Fibroblast of peridontal ligament (primary cell): ENCODE measurements around the gene MAPK1.
A peak's percentile ranks its signal among the peaks of the same experiment; 100 is the strongest.
"Not testable (repeated sequence)": the region's sequence is repeated elsewhere in the genome, so short reads cannot be mapped to it uniquely, and the experiment has no call there.

Source experiments
- DNase-seq: peaks from one replicate; pipeline ENCODE4 v3.0.0-alpha.2; 2010; ENCODE audit errors: extremely low read depth

The MAPK1 gene

GRCh38 chr22:21819183-21819770 lies 48.2 kb downstream of the MAPK1 start:
- DNase-seq = no peak

DNA sequence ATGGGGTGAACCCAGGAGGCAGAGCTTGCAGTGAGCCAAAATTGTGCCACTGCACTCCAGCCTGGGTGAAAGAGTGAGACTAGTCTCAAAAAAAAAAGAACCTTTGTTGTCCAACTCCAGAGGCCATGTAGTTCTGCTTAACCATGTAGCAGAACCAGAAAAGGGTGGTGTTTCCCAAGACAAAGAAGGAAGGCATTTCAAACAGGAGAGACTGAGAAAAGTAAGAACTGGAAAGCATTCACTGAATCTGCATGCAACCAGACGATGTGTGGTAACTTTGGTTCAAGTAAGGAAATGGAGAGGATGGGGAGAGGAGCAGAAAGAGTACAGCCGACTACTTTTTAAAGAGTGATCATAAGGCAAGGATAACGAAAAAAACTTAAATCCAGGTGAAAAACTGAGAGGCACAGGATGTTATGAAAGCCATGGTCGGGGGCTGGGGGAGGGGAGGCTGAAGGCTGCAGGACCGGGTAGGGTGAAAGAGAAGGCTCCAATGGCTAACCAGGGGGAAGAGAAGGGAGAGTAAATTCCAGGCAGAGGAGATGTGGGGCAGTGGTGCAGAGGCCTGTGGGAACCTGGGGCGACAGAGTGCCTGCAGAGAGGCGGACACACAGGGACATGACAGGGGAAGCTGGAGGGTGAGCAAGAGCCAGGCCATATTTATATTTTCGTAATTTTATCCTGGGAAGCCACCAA lies 48.8 kb downstream of the MAPK1 start:
- DNase-seq = no peak

- not testable (repeated sequence) for DNase-seq
These were observed 50.0 kb downstream of the MAPK1 start for GRCh38 chr22:21817497-21817853.

- peak; percentile 96 for DNase-seq
These were observed 50.5 kb downstream of the MAPK1 start for GRCh38 chr22:21816787-21817496.

- no peak for DNase-seq
These were observed 51.0 kb downstream of the MAPK1 start for GRCh38 chr22:21816472-21816786.

DNA sequence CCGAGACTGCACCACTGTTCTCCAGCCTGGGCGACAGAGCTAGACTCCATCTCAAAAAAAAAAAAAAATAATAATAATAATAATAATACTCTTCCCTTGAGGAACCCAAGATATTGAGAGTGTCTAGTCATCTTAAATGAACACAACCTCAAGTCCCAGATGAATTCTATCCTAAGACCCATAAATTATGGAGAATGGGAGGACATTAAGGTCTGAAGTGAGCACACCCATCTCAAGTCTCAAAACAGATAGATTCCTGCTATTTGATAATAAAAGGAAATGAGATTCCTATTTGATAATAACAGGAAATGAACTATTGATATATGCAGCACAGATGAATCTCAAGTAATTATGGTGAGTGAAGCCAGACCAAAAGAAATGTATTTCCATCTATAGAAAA lies 51.5 kb downstream of the MAPK1 start:
- no peak for DNase-seq

- DNase-seq = no peak
These were observed 52.1 kb downstream of the MAPK1 start for GRCh38 chr22:21815357-21815756.

GRCh38 chr22:21811982-21812381 lies 55.5 kb downstream of the MAPK1 start:
- no peak for DNase-seq

GRCh38 chr22:21807544-21808529 lies 59.6 kb downstream of the MAPK1 start:
- DNase-seq = peak; percentile 38

- DNase-seq = not testable (repeated sequence)
These were observed 62.1 kb downstream of the MAPK1 start for GRCh38 chr22:21805325-21805724.

- no peak for DNase-seq
These were observed 63.6 kb downstream of the MAPK1 start for GRCh38 chr22:21803811-21804249.

DNA sequence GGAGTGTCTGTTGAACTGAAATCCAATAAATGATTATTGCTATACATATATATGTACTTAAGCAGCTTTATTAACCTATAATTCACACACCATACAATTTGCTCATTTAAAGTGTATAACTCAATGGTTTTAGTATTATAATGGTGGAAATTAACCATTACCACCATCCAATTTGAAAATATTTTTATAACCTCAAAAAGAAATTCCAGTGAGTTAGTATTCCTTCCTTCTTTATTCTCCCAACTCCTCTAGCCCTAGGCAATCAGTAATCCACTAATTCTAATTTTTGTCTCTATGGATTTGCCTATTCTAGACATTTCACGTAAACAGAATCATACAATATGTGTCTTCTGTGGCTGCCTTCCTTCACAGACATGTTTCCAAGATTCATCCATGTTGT lies 64.8 kb downstream of the MAPK1 start:
- DNase-seq = no peak

- DNase-seq = no peak
These were observed 65.4 kb downstream of the MAPK1 start for GRCh38 chr22:21802056-21802455.

- not testable (repeated sequence) for DNase-seq
These were observed 66.2 kb downstream of the MAPK1 start for GRCh38 chr22:21801304-21801644.

GRCh38 chr22:21800552-21801303 lies 66.7 kb downstream of the MAPK1 start:
- DNase-seq = no peak

GRCh38 chr22:21797444-21798221 lies 69.8 kb downstream of the MAPK1 start:
- DNase-seq = peak; percentile 11

- no peak for DNase-seq
These were observed 70.6 kb downstream of the MAPK1 start for GRCh38 chr22:21796863-21797262.

- no peak for DNase-seq
These were observed 71.2 kb downstream of the MAPK1 start for GRCh38 chr22:21796231-21796630.

DNA sequence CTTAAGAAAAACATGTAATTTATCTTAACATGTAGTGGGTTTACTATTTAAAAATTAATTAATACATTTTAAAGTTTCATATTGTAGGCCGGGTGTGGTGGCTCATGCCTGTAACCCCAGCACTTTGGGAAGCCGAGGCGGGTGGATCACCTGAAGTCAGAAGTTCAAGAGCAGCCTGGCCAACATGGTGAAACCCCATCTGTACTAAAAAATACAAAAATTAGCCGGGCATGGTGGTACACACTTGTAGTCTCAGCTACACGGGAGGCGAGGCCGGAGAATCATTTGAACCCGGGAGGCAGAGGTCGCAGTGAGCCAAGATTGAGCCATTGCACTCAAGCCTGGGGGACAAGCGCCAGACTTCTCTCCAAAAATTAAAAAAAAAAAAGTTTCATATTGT lies 73.7 kb downstream of the MAPK1 start:
- DNase-seq = not testable (repeated sequence)
